Endothelial cell (in vitro differentiated cells): ENCODE results near the gene USP38. TPM values are rescaled to one million over a fixed set of nuclear protein-coding genes. Genes with fewer than 3 reads are reported as not detected.
"Not testable (repeated sequence)": the region's sequence is repeated elsewhere in the genome, so short reads cannot be mapped to it uniquely, and the experiment has no call there.

Source experiments
- DNase-seq: peaks from one replicate; pipeline ENCODE4 v3.0.0; 2021; ENCODE audit warnings: low spot score
- H3K27ac Mint-ChIP-seq: one replicate; pipeline ENCODE4 v1.8.0; 2021; ENCODE audit warnings: mixed read lengths, inconsistent platforms; ENCODE audit not compliant: unreplicated experiment
- H3K27me3 Mint-ChIP-seq: one replicate; pipeline ENCODE4 v1.8.0; 2021; ENCODE audit warnings: mild to moderate bottlenecking, moderate library complexity, mixed read lengths, inconsistent platforms; ENCODE audit not compliant: unreplicated experiment
- H3K36me3 Mint-ChIP-seq: one replicate; pipeline ENCODE4 v1.8.0; 2021; ENCODE audit warnings: mild to moderate bottlenecking, low read depth, mixed read lengths, inconsistent platforms; ENCODE audit not compliant: unreplicated experiment
- H3K4me1 Mint-ChIP-seq: one replicate; pipeline ENCODE4 v1.8.0; 2021; ENCODE audit warnings: mild to moderate bottlenecking, mixed read lengths, inconsistent platforms; ENCODE audit not compliant: unreplicated experiment
- H3K4me3 Mint-ChIP-seq: one replicate; pipeline ENCODE4 v1.8.0; 2021; ENCODE audit warnings: mild to moderate bottlenecking, mixed read lengths, inconsistent platforms; ENCODE audit not compliant: unreplicated experiment
- H3K9me3 Mint-ChIP-seq: one replicate; pipeline ENCODE4 v1.8.0; 2021; ENCODE audit warnings: mixed read lengths, inconsistent platforms; ENCODE audit not compliant: unreplicated experiment
- total RNA-seq: library from RNA; stranded (reverse); fragmentation: NEBNext Ultra II Directional; extraction: Animal tissue kit (Norgen Biotek cat#: 25700); gene quantifications from one replicate; pipeline ENCODE4 v1.2.1, GENCODE V29; 2021; ENCODE audit not compliant: unreplicated experiment
- TF ChIP-seq, protein P1 (sequence below): fragments of 200-600 bp; sonication (generic); IDR thresholded peaks from one replicate; pipeline ENCODE4 v1.5.0; 2021; ENCODE audit warnings: antibody characterized with exemption; ENCODE audit not compliant: unreplicated experiment

Gene USP38
- total RNA-seq, 1 donor from 2014 or later: 19.4 TPM

DNA sequence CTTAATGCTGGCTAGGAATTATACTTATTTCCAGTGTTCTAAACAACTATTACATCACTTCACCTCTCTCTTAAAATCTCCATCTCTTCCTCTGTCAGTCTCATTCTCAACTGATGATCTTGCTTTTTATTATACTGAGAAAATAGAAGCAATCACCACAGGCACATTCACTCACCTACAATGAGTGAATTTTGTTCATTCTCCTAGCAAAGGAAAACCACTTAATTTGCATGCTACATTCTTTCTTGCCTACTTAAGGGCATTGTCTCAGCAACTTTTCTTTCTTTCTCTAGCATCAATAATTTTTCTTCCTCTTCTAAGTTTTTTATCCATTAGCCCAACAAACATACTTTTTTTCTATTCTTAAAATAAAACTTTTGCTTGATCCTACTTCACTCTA, 21.1 kb upstream of the USP38 start:
- no peak overlapping the region for H3K4me3 Mint-ChIP-seq
- H3K27me3 Mint-ChIP-seq: peaks cover 2% of the 10 kb centered on the region
- H3K9me3 Mint-ChIP-seq: no peaks in the 10 kb centered on the region
- no peaks in the 10 kb centered on the region for H3K4me1 Mint-ChIP-seq
- DNase-seq: no peak
- TF ChIP-seq, protein P1, sequence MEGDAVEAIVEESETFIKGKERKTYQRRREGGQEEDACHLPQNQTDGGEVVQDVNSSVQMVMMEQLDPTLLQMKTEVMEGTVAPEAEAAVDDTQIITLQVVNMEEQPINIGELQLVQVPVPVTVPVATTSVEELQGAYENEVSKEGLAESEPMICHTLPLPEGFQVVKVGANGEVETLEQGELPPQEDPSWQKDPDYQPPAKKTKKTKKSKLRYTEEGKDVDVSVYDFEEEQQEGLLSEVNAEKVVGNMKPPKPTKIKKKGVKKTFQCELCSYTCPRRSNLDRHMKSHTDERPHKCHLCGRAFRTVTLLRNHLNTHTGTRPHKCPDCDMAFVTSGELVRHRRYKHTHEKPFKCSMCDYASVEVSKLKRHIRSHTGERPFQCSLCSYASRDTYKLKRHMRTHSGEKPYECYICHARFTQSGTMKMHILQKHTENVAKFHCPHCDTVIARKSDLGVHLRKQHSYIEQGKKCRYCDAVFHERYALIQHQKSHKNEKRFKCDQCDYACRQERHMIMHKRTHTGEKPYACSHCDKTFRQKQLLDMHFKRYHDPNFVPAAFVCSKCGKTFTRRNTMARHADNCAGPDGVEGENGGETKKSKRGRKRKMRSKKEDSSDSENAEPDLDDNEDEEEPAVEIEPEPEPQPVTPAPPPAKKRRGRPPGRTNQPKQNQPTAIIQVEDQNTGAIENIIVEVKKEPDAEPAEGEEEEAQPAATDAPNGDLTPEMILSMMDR: no peak
- no peaks in the 10 kb centered on the region for H3K36me3 Mint-ChIP-seq
- no peak overlapping the region for H3K27ac Mint-ChIP-seq

DNA sequence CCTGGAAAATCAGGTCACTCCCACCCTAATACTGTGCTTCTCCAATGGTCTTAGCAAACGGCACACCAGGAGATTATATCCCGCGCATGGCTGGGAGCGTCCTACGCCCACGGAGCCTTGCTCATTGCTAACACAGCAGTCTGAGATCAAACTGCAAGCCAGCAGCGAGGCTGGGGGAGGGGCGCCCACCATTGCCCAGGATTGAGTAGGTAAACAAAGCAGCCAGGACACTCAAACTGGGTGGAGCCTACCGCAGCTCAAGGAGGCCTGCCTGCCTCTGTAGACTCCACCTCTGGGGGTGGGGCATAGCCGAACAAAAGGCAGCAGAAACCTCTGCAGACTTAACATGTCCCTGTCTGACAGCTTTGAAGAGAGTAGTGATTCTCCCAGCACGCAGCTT, 18.0 kb upstream of the USP38 start:
- not testable (repeated sequence) for H3K27ac Mint-ChIP-seq, H3K36me3 Mint-ChIP-seq, H3K9me3 Mint-ChIP-seq, H3K27me3 Mint-ChIP-seq, H3K4me3 Mint-ChIP-seq, H3K4me1 Mint-ChIP-seq, DNase-seq

DNA sequence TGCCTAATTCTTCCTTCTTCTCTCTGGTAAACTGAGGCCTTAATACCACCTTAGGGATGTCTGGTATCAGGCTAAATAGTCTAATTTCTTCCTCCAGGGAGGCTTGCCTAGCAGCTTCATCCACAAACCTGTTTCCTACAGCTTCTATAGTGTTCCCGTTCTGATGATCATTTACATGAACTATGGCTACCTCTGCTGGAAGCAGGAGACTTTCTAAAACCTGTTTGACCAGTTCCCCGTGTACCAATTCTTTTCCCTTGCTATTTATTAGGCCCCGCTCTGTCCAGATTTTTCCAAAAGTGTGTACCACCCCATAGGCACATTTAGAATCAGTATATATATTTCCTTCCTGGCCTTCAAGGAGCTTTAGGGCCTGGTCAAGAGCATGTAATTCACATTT, 5.8 kb upstream of the USP38 start:
- Mint-ChIP-seq H3K27ac (no peak overlapping the region), H3K4me1 (no peaks in the 10 kb centered on the region), H3K36me3 (peaks cover 15% of the 10 kb centered on the region), H3K9me3 (peaks cover 5% of the 10 kb centered on the region), H3K27me3 (no peaks in the 10 kb centered on the region), H3K4me3 (no peak overlapping the region)
- TF ChIP-seq, protein P1: no peak
- DNase-seq: no peak

DNA sequence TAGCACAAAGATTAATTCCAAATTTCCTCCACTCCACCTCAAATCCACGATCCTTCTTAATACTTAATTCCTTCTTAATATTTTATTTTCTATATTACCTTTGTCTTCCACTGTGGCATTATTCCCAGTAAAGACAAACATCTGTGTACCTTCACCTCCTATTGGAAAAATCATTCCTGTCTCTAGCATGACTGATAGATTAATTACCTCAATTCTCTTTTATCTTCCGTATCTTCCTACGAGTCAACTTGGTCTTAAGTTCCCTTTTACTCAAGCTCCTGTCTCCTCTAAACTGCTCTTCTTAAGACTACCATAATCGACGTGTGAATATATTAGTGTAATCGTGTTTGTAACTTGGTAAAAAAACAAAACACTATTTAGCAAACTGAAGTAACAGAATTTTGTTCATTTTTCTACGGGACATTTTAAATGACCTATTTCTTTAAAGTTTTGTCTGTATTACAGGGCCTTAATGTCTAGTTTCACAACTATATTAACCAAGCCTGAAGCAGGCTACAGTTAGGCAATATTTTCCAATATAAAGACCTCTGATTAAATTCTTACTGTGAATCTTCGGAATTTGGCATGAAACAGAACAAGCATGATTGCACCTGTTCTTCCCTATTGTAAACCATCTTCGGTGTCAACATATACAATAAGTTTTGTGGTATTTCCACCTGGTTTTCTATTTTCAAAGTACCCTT, 1.1 kb upstream of the USP38 start:
- H3K36me3 Mint-ChIP-seq: peaks cover 6% of the 10 kb centered on the region
- peak overlapping the region; percentile 93 for H3K27ac Mint-ChIP-seq
- no peaks in the 10 kb centered on the region for H3K9me3 Mint-ChIP-seq
- TF ChIP-seq, protein P1: no peak
- no peak for DNase-seq
- H3K27me3 Mint-ChIP-seq: peaks cover 11% of the 10 kb centered on the region
- H3K4me3 Mint-ChIP-seq: peak overlapping the region; percentile 96
- H3K4me1 Mint-ChIP-seq: peaks cover 24% of the 10 kb centered on the region

DNA sequence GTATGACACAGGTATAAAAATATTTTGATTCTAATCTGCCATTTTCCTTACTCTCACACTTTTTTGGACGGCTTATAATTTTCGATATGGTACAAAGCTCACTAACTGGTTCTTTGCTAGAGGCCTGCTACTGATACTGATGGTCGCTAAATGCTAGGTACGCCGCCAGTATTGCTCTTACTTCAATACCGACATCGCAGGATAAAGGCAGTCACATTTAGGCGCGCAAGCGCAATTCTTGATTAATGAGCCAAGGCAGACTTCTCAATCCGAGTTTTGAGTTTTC, 557 bp upstream of the USP38 start:
- Mint-ChIP-seq H3K4me3 (peak overlapping the region; percentile 96), H3K9me3 (no peaks in the 10 kb centered on the region), H3K27ac (peak overlapping the region; percentile 93), H3K36me3 (peaks cover 1% of the 10 kb centered on the region), H3K27me3 (peaks cover 11% of the 10 kb centered on the region), H3K4me1 (peaks cover 28% of the 10 kb centered on the region)
- no peak for DNase-seq
- TF ChIP-seq, protein P1: no peak
